HG03039 (cell line): ENCODE data around the gene ABCA7.
A peak's percentile ranks its signal among the peaks of the same experiment; 100 is the strongest.

Experiments used
- ATAC-seq: cut with Tn5 transposase; IDR thresholded peaks from one replicate; pipeline ENCODE4 v1.9.1; 2021; ENCODE audit warnings: mild to moderate bottlenecking, moderate library complexity; ENCODE audit not compliant: unreplicated experiment

ABCA7 gene

GRCh38 chr19:1040476-1041271 is 767 bp downstream of the ABCA7 start:
- ATAC-seq, result peak; percentile 34

- ATAC-seq, result no peak
These were observed 1.4 kb downstream of the ABCA7 start for GRCh38 chr19:1041272-1041834.

GRCh38 chr19:1041835-1042685 is 2.2 kb downstream of the ABCA7 start:
- ATAC-seq, result no peak

- no peak for ATAC-seq
These were observed 3.0 kb downstream of the ABCA7 start for GRCh38 chr19:1042689-1043511.

GRCh38 chr19:1045247-1045603 is 5.3 kb downstream of the ABCA7 start:
- no peak for ATAC-seq

DNA sequence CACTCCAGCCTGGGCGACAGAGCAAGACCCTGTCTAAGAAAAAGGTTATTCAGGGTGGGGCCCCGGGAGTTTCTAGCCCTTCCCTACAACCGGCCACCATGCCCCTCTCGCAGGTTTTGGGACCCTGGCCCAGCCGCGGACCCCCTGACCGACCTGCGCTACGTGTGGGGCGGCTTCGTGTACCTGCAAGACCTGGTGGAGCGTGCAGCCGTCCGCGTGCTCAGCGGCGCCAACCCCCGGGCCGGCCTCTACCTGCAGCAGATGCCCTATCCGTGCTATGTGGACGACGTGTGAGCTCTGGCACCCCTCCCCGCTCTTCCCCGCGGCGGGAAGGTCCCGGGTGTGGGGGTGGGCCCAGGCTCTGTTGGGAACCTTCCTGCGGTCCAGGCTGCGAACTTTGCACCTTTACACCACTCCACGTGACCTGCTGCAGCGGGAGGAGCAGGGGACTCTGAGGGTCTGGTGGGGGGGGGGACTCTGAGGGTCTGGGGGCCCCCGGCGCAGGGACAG is 6.3 kb downstream of the ABCA7 start:
- no peak for ATAC-seq

DNA sequence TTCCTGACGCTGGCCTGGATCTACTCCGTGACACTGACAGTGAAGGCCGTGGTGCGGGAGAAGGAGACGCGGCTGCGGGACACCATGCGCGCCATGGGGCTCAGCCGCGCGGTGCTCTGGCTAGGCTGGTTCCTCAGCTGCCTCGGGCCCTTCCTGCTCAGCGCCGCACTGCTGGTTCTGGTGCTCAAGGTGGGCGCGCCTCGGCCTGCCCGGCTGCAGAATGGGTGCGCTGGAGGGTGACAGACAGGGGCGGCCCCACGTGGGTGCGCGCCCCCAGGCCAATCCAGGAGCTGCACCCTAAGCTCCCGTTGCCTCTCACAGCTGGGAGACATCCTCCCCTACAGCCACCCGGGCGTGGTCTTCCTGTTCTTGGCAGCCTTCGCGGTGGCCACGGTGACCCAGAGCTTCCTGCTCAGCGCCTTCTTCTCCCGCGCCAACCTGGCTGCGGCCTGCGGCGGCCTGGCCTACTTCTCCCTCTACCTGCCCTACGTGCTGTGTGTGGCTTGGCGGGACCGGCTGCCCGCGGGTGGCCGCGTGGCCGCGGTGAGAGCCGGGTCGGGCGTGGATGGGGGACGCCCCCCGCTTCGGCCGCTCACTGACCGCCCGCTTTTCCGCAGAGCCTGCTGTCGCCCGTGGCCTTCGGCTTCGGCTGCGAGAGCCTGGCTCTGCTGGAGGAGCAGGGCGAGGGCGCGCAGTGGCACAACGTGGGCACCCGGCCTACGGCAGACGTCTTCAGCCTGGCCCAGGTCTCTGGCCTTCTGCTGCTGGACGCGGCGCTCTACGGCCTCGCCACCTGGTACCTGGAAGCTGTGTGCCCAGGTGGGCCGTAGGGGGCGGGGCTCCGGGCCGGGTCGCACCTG is 7.2 kb downstream of the ABCA7 start:
- ATAC-seq, result no peak

GRCh38 chr19:1047696-1048147 is 7.8 kb downstream of the ABCA7 start:
- no peak for ATAC-seq

GRCh38 chr19:1049106-1049505 is 9.2 kb downstream of the ABCA7 start:
- no peak for ATAC-seq

GRCh38 chr19:1049800-1050199 is 9.9 kb downstream of the ABCA7 start:
- ATAC-seq, result no peak

GRCh38 chr19:1050989-1051788 is 11.3 kb downstream of the ABCA7 start:
- ATAC-seq, result no peak

DNA sequence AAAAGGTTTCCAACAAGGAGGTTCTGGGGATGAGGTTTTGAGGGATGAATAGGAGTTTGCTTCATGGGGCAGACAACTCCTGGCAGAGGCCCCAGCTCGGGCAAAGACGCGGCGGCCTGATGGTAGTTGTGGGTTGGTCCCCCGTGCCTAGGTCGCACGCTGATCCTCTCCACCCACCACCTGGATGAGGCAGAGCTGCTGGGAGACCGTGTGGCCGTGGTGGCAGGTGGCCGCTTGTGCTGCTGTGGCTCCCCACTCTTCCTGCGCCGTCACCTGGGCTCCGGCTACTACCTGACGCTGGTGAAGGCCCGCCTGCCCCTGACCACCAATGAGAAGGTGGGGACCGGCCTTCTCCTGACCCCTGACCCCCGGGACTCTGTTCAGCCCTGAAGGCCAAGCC is 11.9 kb downstream of the ABCA7 start:
- no peak for ATAC-seq

DNA sequence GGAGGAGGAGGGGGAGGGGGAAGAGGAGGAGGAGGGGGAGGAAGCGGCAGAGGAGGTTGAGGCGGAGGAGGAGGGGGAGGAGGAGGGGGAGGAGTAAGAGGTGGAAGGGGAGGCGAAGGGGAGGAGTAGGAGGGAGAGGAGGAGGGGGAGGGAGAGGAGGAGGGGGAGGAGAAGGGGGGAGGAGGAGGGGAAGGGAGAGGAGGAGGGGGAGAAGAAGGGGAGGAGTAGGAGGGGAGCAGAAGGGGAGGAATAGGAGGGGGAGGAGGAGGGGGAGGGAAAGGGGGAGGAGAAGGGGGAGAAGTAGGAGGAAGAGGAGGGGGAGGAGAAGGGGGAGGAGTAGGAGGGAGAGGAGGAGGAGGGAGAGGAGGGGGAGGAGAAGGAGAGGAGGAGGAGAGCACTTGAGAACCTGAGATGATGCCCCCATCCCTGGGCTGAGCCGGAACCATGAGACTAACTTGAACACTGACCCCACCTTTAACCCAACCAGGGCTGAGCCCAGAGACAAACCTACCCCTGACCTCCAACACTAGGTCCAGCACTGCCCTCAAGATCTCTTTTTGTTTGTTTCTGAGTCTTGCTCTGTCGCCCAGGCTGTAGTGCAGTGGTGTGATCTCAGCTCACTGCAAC is 12.6 kb downstream of the ABCA7 start:
- ATAC-seq, result no peak

- ATAC-seq, result no peak
These were observed 13.5 kb downstream of the ABCA7 start for GRCh38 chr19:1053176-1054101.

DNA sequence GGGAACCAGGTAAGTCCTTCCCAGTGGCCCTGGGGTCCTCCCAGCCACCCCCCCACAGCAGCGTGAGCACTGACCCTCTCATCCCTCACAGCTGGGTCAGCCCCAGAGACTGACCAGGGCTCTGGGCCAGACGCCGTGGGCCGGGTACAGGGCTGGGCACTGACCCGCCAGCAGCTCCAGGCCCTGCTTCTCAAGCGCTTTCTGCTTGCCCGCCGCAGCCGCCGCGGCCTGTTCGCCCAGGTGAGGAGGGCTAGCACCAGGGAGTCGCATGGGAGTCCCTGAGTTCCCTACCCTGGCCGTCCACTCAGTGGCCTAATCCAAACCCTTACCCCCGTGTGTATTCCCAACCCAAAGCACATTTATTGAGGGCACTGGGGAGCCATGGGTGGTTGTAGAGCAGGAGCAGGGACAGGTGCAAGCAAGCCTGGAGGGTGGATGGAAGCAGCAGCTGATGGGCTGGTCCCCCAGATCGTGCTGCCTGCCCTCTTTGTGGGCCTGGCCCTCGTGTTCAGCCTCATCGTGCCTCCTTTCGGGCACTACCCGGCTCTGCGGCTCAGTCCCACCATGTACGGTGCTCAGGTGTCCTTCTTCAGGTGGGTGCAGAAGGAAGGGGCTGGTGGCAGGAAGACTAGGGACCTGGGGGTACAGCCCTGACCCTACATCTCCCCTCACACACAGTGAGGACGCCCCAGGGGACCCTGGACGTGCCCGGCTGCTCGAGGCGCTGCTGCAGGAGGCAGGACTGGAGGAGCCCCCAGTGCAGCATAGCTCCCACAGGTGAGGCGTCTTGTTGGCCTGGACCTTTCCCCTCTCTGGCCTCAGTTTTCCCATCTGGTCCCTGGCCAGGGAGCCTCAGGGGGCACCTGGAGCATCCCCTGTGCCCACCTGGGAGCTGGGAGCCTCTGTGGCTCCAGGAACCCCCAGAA is 14.5 kb downstream of the ABCA7 start:
- no peak for ATAC-seq

- ATAC-seq, result no peak
These were observed 15.1 kb downstream of the ABCA7 start for GRCh38 chr19:1055028-1055425.
